GM12878 (cell line): Measurements from ENCODE around the gene NFE2L1.

Experiments used
- NFYB ChIP-seq: IDR thresholded peaks from 2 replicates; pipeline ENCODE4 v1.6.1; 2011; ENCODE audit warnings: low read depth, mild to moderate bottlenecking, low read length, improper control_type of control experiment, moderate library complexity; ENCODE audit not compliant: insufficient read depth
- POLR2A ChIP-seq: IDR thresholded peaks from 2 replicates; pipeline ENCODE4 v1.6.1; 2011; ENCODE audit warnings: low read depth, mild to moderate bottlenecking, low read length
- TCF12 ChIP-seq: IDR thresholded peaks from 2 replicates; pipeline ENCODE4 v1.6.1; 2011; ENCODE audit warnings: low read depth, mild to moderate bottlenecking, low read length
- TF ChIP-seq, protein P1 (sequence below): fragments of 450-650 bp; IDR thresholded peaks from 2 replicates; pipeline ENCODE4 v1.6.1; 2016; ENCODE audit warnings: mild to moderate bottlenecking

DNA sequence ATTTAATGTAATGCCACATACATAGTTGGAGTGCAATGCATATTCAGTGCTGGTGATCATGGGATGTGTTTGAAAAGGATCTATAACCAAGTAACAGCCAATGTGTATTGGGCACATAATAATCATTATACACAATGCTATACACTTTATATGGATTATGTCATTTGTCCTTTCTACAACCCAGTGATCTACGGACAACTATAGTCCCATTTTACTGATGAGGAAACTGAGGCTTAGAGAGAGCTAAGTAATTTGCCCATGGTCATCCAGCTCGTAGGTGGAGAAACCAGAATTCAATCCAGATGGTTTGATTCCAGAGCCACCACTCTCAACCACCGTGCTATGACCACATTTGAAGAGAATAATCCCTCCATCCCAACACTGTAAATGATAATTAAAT is 38.0 kb upstream of the NFE2L1 start:
- TF ChIP-seq, protein P1, sequence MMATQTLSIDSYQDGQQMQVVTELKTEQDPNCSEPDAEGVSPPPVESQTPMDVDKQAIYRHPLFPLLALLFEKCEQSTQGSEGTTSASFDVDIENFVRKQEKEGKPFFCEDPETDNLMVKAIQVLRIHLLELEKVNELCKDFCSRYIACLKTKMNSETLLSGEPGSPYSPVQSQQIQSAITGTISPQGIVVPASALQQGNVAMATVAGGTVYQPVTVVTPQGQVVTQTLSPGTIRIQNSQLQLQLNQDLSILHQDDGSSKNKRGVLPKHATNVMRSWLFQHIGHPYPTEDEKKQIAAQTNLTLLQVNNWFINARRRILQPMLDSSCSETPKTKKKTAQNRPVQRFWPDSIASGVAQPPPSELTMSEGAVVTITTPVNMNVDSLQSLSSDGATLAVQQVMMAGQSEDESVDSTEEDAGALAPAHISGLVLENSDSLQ = no peak
- TF ChIP-seq NFYB = no peak
- no peak for TF ChIP-seq POLR2A
- no peak for TF ChIP-seq TCF12
